HCT116 (cell line): Measurements from ENCODE around the gene GJB5. TPM values are rescaled to one million over a fixed set of nuclear protein-coding genes. Genes with fewer than 3 reads are reported as not detected.

Experiments
- ATAC-seq: fragments of 200-7000 bp; cut with Tn5 transposase; 2 replicates; pipeline ENCODE4 v1.9.1; 2020; ENCODE audit warnings: mild to moderate bottlenecking, moderate library complexity
- Bru-seq: library from RNA; stranded (reverse); fragments of 400-500 nt; gene quantifications from one replicate; lab custom pipeline; 2021; lab: Mats Ljungman, UMichigan
- BruChase-seq, 2 experiments: library from RNA; stranded (reverse); fragments of 400-500 nt; gene quantifications; one replicate each; lab custom pipeline; 2021; lab: Mats Ljungman, UMichigan
- BruUV-seq: library from RNA; stranded (reverse); fragments of 400-500 nt; replicated peaks from 2 replicates; lab custom pipeline; 2021; lab: Mats Ljungman, UMichigan
- CTCF ChIA-PET: fragments of 300-600 bp; sonication (Branson Sonifier 250); formaldehyde crosslinking; loops from one replicate; lab custom pipeline; 2021; ENCODE audit warnings: antibody characterized with exemption; lab: Charles Lee
- POLR2A ChIA-PET: fragments of 300-600, 350-600 bp; sonication (Branson Sonifier 250); formaldehyde crosslinking; loops from one replicate; lab custom pipeline; 2021; ENCODE audit warnings: antibody characterized with exemption; lab: Charles Lee
- RAD21 ChIA-PET, 2 experiments: fragments of 300-600 bp; sonication (Branson Sonifier 250); formaldehyde crosslinking; loops; one replicate each; lab custom pipeline; 2023; ENCODE audit warnings: low total read pairs in 2 of 2; ENCODE audit not compliant: uncharacterized antibody in 2 of 2, unreplicated experiment in 2 of 2, low non-redundant PET in 1 of 2; lab: Charles Lee
- DNase-seq: peaks from one replicate; pipeline ENCODE4 v3.0.0-alpha.2; 2010; ENCODE audit warnings: low read depth, low spot score
- H2AFZ ChIP-seq: fragments of 200-600 bp; shearing (Covaris generic), sonication (generic); 2 replicates; pipeline ENCODE4 v1.6.1; 2017; ENCODE audit warnings: low read depth, mixed run types, mixed read lengths, antibody characterized with exemption, low read length; ENCODE audit not compliant: poor library complexity, severe bottlenecking
- H3K27ac ChIP-seq: 2 replicates; pipeline ENCODE4 v1.5.1; 2012; ENCODE audit warnings: low read depth, low read length
- H3K27me3 ChIP-seq: fragments of 200-600 bp; sonication (generic); 2 replicates; pipeline ENCODE4 v1.6.1; 2016; ENCODE audit warnings: mixed run types, low read length, mixed read lengths; ENCODE audit not compliant: insufficient read depth
- H3K36me3 ChIP-seq, 2 experiments: fragments of 200-500 bp in 1 of 2; fragments of 200-600 bp in 1 of 2; sonication (Bioruptor generic) in 1 of 2; sonication (generic) in 1 of 2; 2 replicates each; pipeline versions ENCODE4 v1.5.1 to v1.6.1; 2014 to 2016; ENCODE audit warnings: low read length in 2 of 2, inconsistent platforms in 1 of 2, mixed read lengths in 1 of 2, mixed run types in 1 of 2; ENCODE audit not compliant: insufficient read depth in 2 of 2, control insufficient read depth in 1 of 2
- H3K4me1 ChIP-seq, 2 experiments: fragments of 200-600 bp in 1 of 2; sonication (generic) in 1 of 2; 2 replicates each; pipeline versions ENCODE4 v1.5.1 to v1.6.1; 2012 to 2017; ENCODE audit warnings: low read length in 2 of 2, inconsistent platforms in 1 of 2, mild to moderate bottlenecking in 1 of 2, mixed read lengths in 1 of 2, mixed run types in 1 of 2, moderate library complexity in 1 of 2; ENCODE audit not compliant: insufficient read depth in 2 of 2, control insufficient read depth in 1 of 2
- H3K4me2 ChIP-seq: fragments of 200-600 bp; sonication (generic); 2 replicates; pipeline ENCODE4 v1.6.1; 2017; ENCODE audit warnings: mixed run types, low read length, mixed read lengths
- H3K4me3 ChIP-seq, 2 experiments: fragments of 200-600 bp in 1 of 2; sonication (generic) in 1 of 2; replicated peaks in 1 of 2; 2 replicates each; pipeline ENCODE4 v1.5.1; 2011 to 2016; ENCODE audit warnings: low read length in 2 of 2, control low read depth in 1 of 2, low read depth in 1 of 2, mild to moderate bottlenecking in 1 of 2, mixed read lengths in 1 of 2, mixed run types in 1 of 2
- H3K79me2 ChIP-seq: fragments of 200-600 bp; sonication (generic); 2 replicates; pipeline ENCODE4 v1.6.1; 2017; ENCODE audit warnings: mild to moderate bottlenecking, mixed run types, low read length, moderate library complexity, mixed read lengths; ENCODE audit not compliant: insufficient read depth
- H3K9ac ChIP-seq: fragments of 200-600 bp; sonication (generic); 2 replicates; pipeline ENCODE4 v1.6.1; 2016; ENCODE audit warnings: low read length, mixed read lengths
- H3K9me2 ChIP-seq: fragments of 200-600 bp; sonication (generic), shearing (Covaris generic); 2 replicates; pipeline ENCODE4 v1.6.1; 2017; ENCODE audit warnings: mixed run types, mild to moderate bottlenecking, moderate library complexity; ENCODE audit not compliant: insufficient read depth
- H3K9me3 ChIP-seq, 2 experiments: fragments of 200-500 bp in 1 of 2; fragments of 200-600 bp in 1 of 2; sonication (Bioruptor generic) in 1 of 2; sonication (generic) in 1 of 2; 2 replicates each; pipeline ENCODE4 v1.6.1; 2014 to 2017; ENCODE audit warnings: low read length in 2 of 2, mixed read lengths in 2 of 2, inconsistent platforms in 1 of 2, low read depth in 1 of 2, mild to moderate bottlenecking in 1 of 2, mixed run types in 1 of 2, moderate library complexity in 1 of 2; ENCODE audit not compliant: control insufficient read depth in 1 of 2, insufficient read depth in 1 of 2
- H4K20me1 ChIP-seq: fragments of 200-600 bp; sonication (generic), shearing (Covaris generic); 2 replicates; pipeline ENCODE4 v1.6.1; 2017; ENCODE audit warnings: mixed run types, mild to moderate bottlenecking, moderate library complexity; ENCODE audit not compliant: insufficient read depth
- CBX3 ChIP-seq: IDR thresholded peaks from 2 replicates; pipeline ENCODE4 v1.6.1; 2012; ENCODE audit warnings: low read depth
- CEBPB ChIP-seq: IDR thresholded peaks from 2 replicates; pipeline ENCODE4 v1.6.1; 2012; ENCODE audit warnings: low read depth
- EZH2 ChIP-seq: fragments of 200-600 bp; sonication (generic); IDR thresholded peaks from 2 replicates; pipeline ENCODE4 v1.6.1; 2017; ENCODE audit warnings: antibody characterized with exemption, mixed run types
- JUND ChIP-seq: IDR thresholded peaks from 2 replicates; pipeline ENCODE4 v1.6.1; 2012
- POLR2AphosphoS5 ChIP-seq: IDR thresholded peaks from 2 replicates; pipeline ENCODE4 v1.6.1; 2011; ENCODE audit warnings: mild to moderate bottlenecking, low read depth, low read length, moderate library complexity
- TCF7L2 ChIP-seq: IDR thresholded peaks from 2 replicates; pipeline ENCODE4 v1.7.0; 2011; ENCODE audit warnings: borderline replicate concordance, inconsistent platforms; ENCODE audit not compliant: insufficient read depth, insufficient read length; ENCODE audit errors: extremely low read depth
- ZFX ChIP-seq: fragments of 450-650 bp; IDR thresholded peaks from 2 replicates; pipeline ENCODE4 v1.6.1; 2017
- ZNF274 ChIP-seq: fragments of 200-500 bp; sonication (Bioruptor generic); IDR thresholded peaks from 2 replicates; pipeline ENCODE4 v1.6.1; 2014; ENCODE audit warnings: mild to moderate bottlenecking, low read depth, low read length, inconsistent platforms
- intact Hi-C: fragments of 100-400 bp; cut with micrococcal nuclease; formaldehyde crosslinking; loops from 2 replicates; pipeline ENCODE4 v1.10.0; 2022
- long read RNA-seq: library from polyadenylated mRNA; unstranded; transcript quantifications from one replicate; pipeline ENCODE4 v2.0.0, GENCODE V29; 2021; ENCODE audit not compliant: unreplicated experiment
- polyA plus RNA-seq: library from polyadenylated mRNA; unstranded; fragments of >200 nt; gene quantifications from 2 replicates; pipeline ENCODE4 v1.2.1, GENCODE V29; 2012; ENCODE audit warnings: missing spikeins
- total RNA-seq: library from RNA; stranded (reverse); gene quantifications from one replicate; pipeline ENCODE4 v1.2.1, GENCODE V29; 2021; ENCODE audit not compliant: unreplicated experiment
- TF ChIP-seq, protein P1 (sequence below): IDR thresholded peaks from 2 replicates; pipeline ENCODE4 v1.6.1; 2011; ENCODE audit warnings: mild to moderate bottlenecking, low read length, moderate library complexity; ENCODE audit not compliant: insufficient replicate concordance; ENCODE audit errors: extremely low read depth

Gene GJB5
- 4.6 TPM for total RNA-seq
- polyA plus RNA-seq = 12.0 and 15.0 TPM in 2 replicates
- Bru-seq, nascent RNA = percentile 43 among the genes with signal in this experiment
- percentile 37 among the genes with signal in this experiment for BruChase-seq, experiment 1, labeled RNA remaining after a 6-hour chase
- BruChase-seq, experiment 2, labeled RNA remaining after a 2-hour chase = percentile 52 among the genes with signal in this experiment
- long read RNA-seq, transcript GJB5-201 (2 exons, 1,355 nt) = major isoform, 9 of 13 reads
- long read RNA-seq, partial matches to known transcripts = 0 of 13 reads
- long read RNA-seq, other reads (novel, unspliced or antisense) = 4 of 13 reads

- H3K79me2 ChIP-seq = no peaks in the 10 kb centered on the region
- peak within 1 kb of the TSS; percentile 46 to 52 for H3K4me3 ChIP-seq
- H3K4me1 ChIP-seq = peaks cover 25 to 47% of the 10 kb centered on the region in 2 experiments
- TF ChIP-seq EZH2 = no peak
- no peak for TF ChIP-seq ZNF274
- no peak for TF ChIP-seq CBX3
- TF ChIP-seq JUND = no peak
- no peak for TF ChIP-seq CEBPB
- TF ChIP-seq TCF7L2 = no peak
- 0 out of 2 replicates have a peak, but pooled peaks have one; percentile 32 for TF ChIP-seq ZFX
- peak; percentile 60 for TF ChIP-seq POLR2AphosphoS5
- TF ChIP-seq, protein P1, sequence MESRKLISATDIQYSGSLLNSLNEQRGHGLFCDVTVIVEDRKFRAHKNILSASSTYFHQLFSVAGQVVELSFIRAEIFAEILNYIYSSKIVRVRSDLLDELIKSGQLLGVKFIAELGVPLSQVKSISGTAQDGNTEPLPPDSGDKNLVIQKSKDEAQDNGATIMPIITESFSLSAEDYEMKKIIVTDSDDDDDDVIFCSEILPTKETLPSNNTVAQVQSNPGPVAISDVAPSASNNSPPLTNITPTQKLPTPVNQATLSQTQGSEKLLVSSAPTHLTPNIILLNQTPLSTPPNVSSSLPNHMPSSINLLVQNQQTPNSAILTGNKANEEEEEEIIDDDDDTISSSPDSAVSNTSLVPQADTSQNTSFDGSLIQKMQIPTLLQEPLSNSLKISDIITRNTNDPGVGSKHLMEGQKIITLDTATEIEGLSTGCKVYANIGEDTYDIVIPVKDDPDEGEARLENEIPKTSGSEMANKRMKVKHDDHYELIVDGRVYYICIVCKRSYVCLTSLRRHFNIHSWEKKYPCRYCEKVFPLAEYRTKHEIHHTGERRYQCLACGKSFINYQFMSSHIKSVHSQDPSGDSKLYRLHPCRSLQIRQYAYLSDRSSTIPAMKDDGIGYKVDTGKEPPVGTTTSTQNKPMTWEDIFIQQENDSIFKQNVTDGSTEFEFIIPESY = no peak
- TF ChIP-seq, all 23 proteins: peak for 2
- Histone ChIP-seq H3K27ac (peak within 1 kb of the TSS; percentile 74), H3K9ac (peak within 1 kb of the TSS; percentile 52), H4K20me1 (no peaks in the 10 kb centered on the region), H3K36me3 (no peaks in the 10 kb centered on the region), H3K27me3 (no peaks in the 10 kb centered on the region), H3K4me2 (peak within 1 kb of the TSS; percentile 75), H3K9me3 (no peaks in the 10 kb centered on the region), H2AFZ (no peak within 1 kb of the TSS), H3K9me2 (no peaks in the 10 kb centered on the region)
- ATAC-seq (peak; percentile 86), DNase-seq (peak; percentile 31)
- POLR2A ChIA-PET = interaction anchor here (0.8 to 1.5 kb wide), 5 partner anchors 13 to 26 kb away, joined by 3 to 5 read pairs (median 3); partner anchors contain the start of gene GJB3
- BruUV-seq = no TSS peak
- RAD21 ChIA-PET = interaction anchor here in 1 of 2 experiments (1.4 kb wide), 1 partner anchor 12 kb away, joined by 5 read pairs; no protein-coding TSS in a partner anchor
- intact Hi-C loops = no loop called here
- CTCF ChIA-PET = interaction anchor here (0.6 to 1.7 kb wide), 4 partner anchors 12 to 1122 kb away, joined by 3 to 9 read pairs (median 4); no protein-coding TSS in a partner anchor
These were observed at the start of gene GJB5 for GRCh38 chr1:34754964-34755637. GJB5 (plus strand) TSS chr1:34755047; CDS start chr1:34757331, 2,284 bp downstream.
